Activated CD8-positive, alpha-beta T cell treated with anti-CD3 and anti-CD28 coated beads, Interleukin-2, amount 10 ng/mL, durations not matched to agents 7 days and 5 days (primary cell): ENCODE measurements around the gene LCN10. TPM values are rescaled to one million over a fixed set of nuclear protein-coding genes. Genes with fewer than 3 reads are reported as not detected.

Experiments
- ATAC-seq: fragments of 150-1000 bp; cut with Tn5 transposase; one replicate; pipeline ENCODE4 v1.10.0; 2021; ENCODE audit warnings: moderate library complexity
- CTCF ChIA-PET: fragments of 350-600 bp; sonication (Branson Sonifier 250); formaldehyde crosslinking; loops from one replicate; lab custom pipeline; 2021; ENCODE audit warnings: antibody characterized with exemption; lab: Charles Lee
- POLR2A ChIA-PET: fragments of 350-600 bp; sonication (Branson Sonifier 250); formaldehyde crosslinking; loops from one replicate; lab custom pipeline; 2021; ENCODE audit warnings: antibody characterized with exemption; lab: Charles Lee
- DNase-seq: peaks from one replicate; pipeline ENCODE4 v3.0.0-alpha.2; 2020
- H3K27ac Mint-ChIP-seq: one replicate; pipeline ENCODE4 v1.8.0; 2021; ENCODE audit warnings: mild to moderate bottlenecking, mixed read lengths
- H3K27me3 Mint-ChIP-seq: one replicate; pipeline ENCODE4 v1.8.0; 2021; ENCODE audit warnings: low read depth, mixed read lengths
- H3K36me3 Mint-ChIP-seq: one replicate; pipeline ENCODE4 v1.8.0; 2021; ENCODE audit warnings: low read depth, mixed read lengths
- H3K4me1 Mint-ChIP-seq: one replicate; pipeline ENCODE4 v1.8.0; 2021; ENCODE audit warnings: low read depth, mixed read lengths
- H3K4me3 Mint-ChIP-seq: one replicate; pipeline ENCODE4 v1.8.0; 2021; ENCODE audit warnings: mild to moderate bottlenecking, mixed read lengths
- H3K9me3 Mint-ChIP-seq: one replicate; pipeline ENCODE4 v1.8.0; 2022; ENCODE audit warnings: mixed read lengths; ENCODE audit not compliant: insufficient read depth
- total RNA-seq, 2 experiments: library from RNA; stranded (reverse); gene quantifications; one replicate each; pipeline ENCODE4 v1.2.3, GENCODE V29; 2021

The LCN10 gene
- total RNA-seq, 2 experiments from 2014 or later: 1.8 to 2.4 TPM

- Mint-ChIP-seq H3K27me3 (no peaks in the 10 kb centered on the region), H3K36me3 (no peaks in the 10 kb centered on the region), H3K9me3 (no peaks in the 10 kb centered on the region), H3K4me3 (peak overlapping the region; percentile 50), H3K4me1 (peaks cover 7% of the 10 kb centered on the region), H3K27ac (peak overlapping the region; percentile 57)
- CTCF ChIA-PET: interaction anchor here (1.0 kb wide), 1 partner anchor 13 kb away, joined by 5 read pairs; no protein-coding TSS in a partner anchor
- peak; percentile 63 for DNase-seq
- POLR2A ChIA-PET: interaction anchor here (0.6 to 2.3 kb wide), 2 partner anchors 13 to 15 kb away, joined by 3 to 13 read pairs; no protein-coding TSS in a partner anchor
- peak; percentile 66 for ATAC-seq
Observed at GRCh38 chr9:136741883-136742571, 713 bp downstream of the LCN10 start.

- peaks cover 7% of the 10 kb centered on the region for H3K4me1 Mint-ChIP-seq
- ChIA-PET CTCF (interaction anchor here (1.0 kb wide), 1 partner anchor 12 kb away, joined by 5 read pairs; no protein-coding TSS in a partner anchor), POLR2A (interaction anchor here (1.1 to 2.3 kb wide), 2 partner anchors 12 to 23 kb away, joined by 3 to 13 read pairs; no protein-coding TSS in a partner anchor)
- no peaks in the 10 kb centered on the region for H3K9me3 Mint-ChIP-seq
- H3K4me3 Mint-ChIP-seq: peak overlapping the region; percentile 50
- H3K36me3 Mint-ChIP-seq: no peaks in the 10 kb centered on the region
- ATAC-seq: peak; percentile 31
- no peaks in the 10 kb centered on the region for H3K27me3 Mint-ChIP-seq
- no peak for DNase-seq
- no peak overlapping the region for H3K27ac Mint-ChIP-seq
Observed at GRCh38 chr9:136740971-136741882, 1.5 kb downstream of the LCN10 start.

GRCh38 chr9:136740491-136740890, 2.2 kb downstream of the LCN10 start:
- POLR2A ChIA-PET: interaction anchor here (1.1 to 2.3 kb wide), 2 partner anchors 12 to 22 kb away, joined by 3 to 13 read pairs; no protein-coding TSS in a partner anchor
- H3K9me3 Mint-ChIP-seq: no peaks in the 10 kb centered on the region
- DNase-seq (no peak), ATAC-seq (no peak)
- CTCF ChIA-PET: interaction anchor here (1.4 kb wide), 1 partner anchor 17 kb away, joined by 4 read pairs; the partner anchor contains the start of gene LCN8
- no peaks in the 10 kb centered on the region for H3K36me3 Mint-ChIP-seq
- peaks cover 7% of the 10 kb centered on the region for H3K4me1 Mint-ChIP-seq
- H3K27me3 Mint-ChIP-seq: no peaks in the 10 kb centered on the region
- H3K27ac Mint-ChIP-seq: peak overlapping the region; percentile 46
- H3K4me3 Mint-ChIP-seq: peak overlapping the region; percentile 25

GRCh38 chr9:136740069-136740468, 2.7 kb downstream of the LCN10 start:
- DNase-seq: no peak
- POLR2A ChIA-PET: no interaction called here
- Mint-ChIP-seq H3K36me3 (no peaks in the 10 kb centered on the region), H3K4me1 (peaks cover 7% of the 10 kb centered on the region), H3K27me3 (no peaks in the 10 kb centered on the region), H3K4me3 (no peak overlapping the region), H3K27ac (no peak overlapping the region), H3K9me3 (no peaks in the 10 kb centered on the region)
- CTCF ChIA-PET: interaction anchor here (1.4 kb wide), 1 partner anchor 18 kb away, joined by 4 read pairs; the partner anchor contains the start of gene LCN8
- no peak for ATAC-seq

GRCh38 chr9:136739509-136739908, 3.2 kb downstream of the LCN10 start:
- no peaks in the 10 kb centered on the region for H3K36me3 Mint-ChIP-seq
- H3K27ac Mint-ChIP-seq: no peak overlapping the region
- H3K9me3 Mint-ChIP-seq: no peaks in the 10 kb centered on the region
- POLR2A ChIA-PET: no interaction called here
- H3K27me3 Mint-ChIP-seq: no peaks in the 10 kb centered on the region
- ATAC-seq: no peak
- CTCF ChIA-PET: interaction anchor here (1.4 kb wide), 1 partner anchor 18 kb away, joined by 4 read pairs; the partner anchor contains the start of gene LCN8
- H3K4me1 Mint-ChIP-seq: peaks cover 7% of the 10 kb centered on the region
- DNase-seq: no peak
- no peak overlapping the region for H3K4me3 Mint-ChIP-seq

- H3K36me3 Mint-ChIP-seq: no peaks in the 10 kb centered on the region
- POLR2A ChIA-PET: interaction anchor here (1.4 kb wide), 1 partner anchor 11 kb away, joined by 8 read pairs; no protein-coding TSS in a partner anchor
- H3K27me3 Mint-ChIP-seq: no peaks in the 10 kb centered on the region
Observed at GRCh38 chr9:136738960-136739359, 3.8 kb downstream of the LCN10 start.

GRCh38 chr9:136735812-136736480, 6.8 kb downstream of the LCN10 start:
- no peaks in the 10 kb centered on the region for H3K36me3 Mint-ChIP-seq
- no peaks in the 10 kb centered on the region for H3K27me3 Mint-ChIP-seq
- CTCF ChIA-PET: no interaction called here
- ATAC-seq: no peak
- POLR2A ChIA-PET: no interaction called here
- no peaks in the 10 kb centered on the region for H3K9me3 Mint-ChIP-seq
- H3K4me3 Mint-ChIP-seq: no peak overlapping the region
- DNase-seq: no peak
- H3K4me1 Mint-ChIP-seq: no peaks in the 10 kb centered on the region
- no peak overlapping the region for H3K27ac Mint-ChIP-seq

More at GRCh38 chr9:136738960-136739359, 3.8 kb downstream of the LCN10 start:
- no peak for DNase-seq
- CTCF ChIA-PET: no interaction called here
- Mint-ChIP-seq H3K4me1 (peaks cover 7% of the 10 kb centered on the region), H3K27ac (no peak overlapping the region), H3K4me3 (no peak overlapping the region), H3K9me3 (no peaks in the 10 kb centered on the region)
- no peak for ATAC-seq

GRCh38 chr9:136734837-136735496, 7.8 kb downstream of the LCN10 start:
- no peaks in the 10 kb centered on the region for H3K36me3 Mint-ChIP-seq
- ChIA-PET CTCF (no interaction called here), POLR2A (no interaction called here)
- peaks cover 2% of the 10 kb centered on the region for H3K4me1 Mint-ChIP-seq
- H3K27ac Mint-ChIP-seq: no peak overlapping the region
- ATAC-seq (no peak), DNase-seq (no peak)
- no peak overlapping the region for H3K4me3 Mint-ChIP-seq
- H3K27me3 Mint-ChIP-seq: no peaks in the 10 kb centered on the region
- H3K9me3 Mint-ChIP-seq: no peaks in the 10 kb centered on the region

GRCh38 chr9:136733611-136734010, 9.1 kb downstream of the LCN10 start:
- DNase-seq: no peak
- H3K4me3 Mint-ChIP-seq: no peak overlapping the region
- no peaks in the 10 kb centered on the region for H3K27me3 Mint-ChIP-seq
- H3K27ac Mint-ChIP-seq: no peak overlapping the region
- peaks cover 11% of the 10 kb centered on the region for H3K4me1 Mint-ChIP-seq
- H3K36me3 Mint-ChIP-seq: no peaks in the 10 kb centered on the region
- no peak for ATAC-seq
- ChIA-PET CTCF (interaction anchor here (1.1 to 1.4 kb wide), 2 partner anchors 25 to 33 kb away, joined by 4 read pairs; no protein-coding TSS in a partner anchor), POLR2A (no interaction called here)
- no peaks in the 10 kb centered on the region for H3K9me3 Mint-ChIP-seq

GRCh38 chr9:136732444-136733178, 10.1 kb downstream of the LCN10 start:
- peaks cover under 1% of the 10 kb centered on the region for H3K36me3 Mint-ChIP-seq
- ChIA-PET POLR2A (no interaction called here), CTCF (interaction anchor here (1.4 kb wide), 1 partner anchor 24 kb away, joined by 4 read pairs; no protein-coding TSS in a partner anchor)
- no peaks in the 10 kb centered on the region for H3K9me3 Mint-ChIP-seq
- H3K4me1 Mint-ChIP-seq: peaks cover 11% of the 10 kb centered on the region
- ATAC-seq (no peak), DNase-seq (no peak)
- no peak overlapping the region for H3K4me3 Mint-ChIP-seq
- H3K27me3 Mint-ChIP-seq: no peaks in the 10 kb centered on the region
- no peak overlapping the region for H3K27ac Mint-ChIP-seq
